ENCODE measurements around the gene TMEM150C.
"Not testable (repeated sequence)": the region's sequence is repeated elsewhere in the genome, so short reads cannot be mapped to it uniquely, and the experiment has no call there.

TMEM150C gene

DNA sequence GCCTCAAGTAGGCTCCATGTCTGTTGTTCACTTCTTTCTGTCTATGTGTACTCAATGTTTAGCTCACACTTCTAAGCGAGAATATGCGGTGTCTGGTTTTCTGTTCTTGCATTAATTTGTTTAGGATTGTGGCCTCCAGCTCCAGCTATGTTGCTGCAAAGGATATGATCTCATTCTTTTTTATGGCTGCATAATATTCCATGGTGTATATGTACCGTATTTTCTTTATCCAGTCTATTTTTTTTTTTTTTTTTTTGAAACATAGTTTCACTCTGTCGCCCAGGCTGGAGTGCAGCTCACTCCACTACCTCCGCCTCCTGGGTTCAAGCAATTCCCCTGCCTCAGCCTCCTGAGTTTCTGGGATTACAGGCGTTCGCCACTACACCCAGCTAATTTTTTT is 5.7 kb upstream of the TMEM150C start:
- DNase-seq = no peak

DNA sequence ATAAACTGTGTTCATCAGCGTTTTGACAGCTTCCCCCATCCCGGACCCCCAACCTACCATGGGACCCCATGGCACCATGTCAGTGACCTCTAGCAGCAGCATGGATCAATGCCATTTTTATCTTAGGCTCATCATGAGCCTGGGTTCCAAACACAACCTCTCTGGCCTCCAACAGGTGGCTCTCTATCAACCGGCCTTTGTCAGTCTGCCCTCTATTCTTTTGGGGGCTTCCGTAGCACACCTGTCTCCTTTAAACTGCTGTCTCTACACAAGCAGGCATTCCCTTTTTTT is 721 bp upstream of the TMEM150C start:
- no peak for DNase-seq

DNA sequence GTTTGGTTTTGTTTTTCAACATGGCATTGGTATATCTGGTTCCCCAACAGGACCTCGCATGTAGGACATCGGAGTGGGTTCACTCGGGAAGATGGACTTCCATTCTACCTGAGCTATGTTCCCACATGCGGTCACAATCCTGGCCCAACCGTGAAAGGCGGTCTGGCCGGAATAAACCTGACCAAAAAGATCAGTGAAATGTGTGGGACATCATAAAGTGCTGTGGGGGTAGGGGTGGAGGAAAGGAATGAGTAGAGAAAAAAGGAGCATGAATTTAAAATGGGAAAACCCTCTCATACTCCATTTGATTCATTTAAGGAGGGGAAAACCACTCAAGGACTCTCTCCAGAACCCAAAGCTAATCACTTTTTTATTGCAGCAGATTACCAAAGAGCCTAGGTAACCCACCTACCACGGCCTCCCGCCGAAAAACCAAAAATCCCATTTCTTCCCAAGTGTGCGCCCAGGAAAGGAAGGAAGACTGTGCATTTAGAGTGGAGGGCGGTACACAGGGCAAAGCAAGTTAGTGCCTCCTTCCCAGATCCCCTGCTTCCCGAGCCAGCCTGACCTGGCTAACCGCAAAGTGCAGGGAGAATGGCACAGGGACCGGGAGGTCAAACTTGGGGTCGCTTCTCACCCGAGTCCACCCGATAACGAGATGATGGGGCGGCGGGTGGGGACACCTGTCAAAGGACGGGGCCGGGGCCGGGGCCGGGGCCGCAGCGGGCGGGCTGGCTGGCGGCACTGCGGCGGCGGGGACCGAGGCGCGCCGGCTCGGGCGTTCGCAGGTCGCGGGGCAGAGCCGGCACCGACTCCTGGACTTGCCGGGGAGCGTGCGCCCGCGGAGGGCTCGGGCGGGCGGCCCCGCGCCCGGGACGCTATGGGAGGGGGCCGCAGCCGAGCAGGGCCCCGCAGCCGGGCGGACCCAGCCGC is 669 bp downstream of the TMEM150C start:
- peak; percentile 15 for DNase-seq

DNA sequence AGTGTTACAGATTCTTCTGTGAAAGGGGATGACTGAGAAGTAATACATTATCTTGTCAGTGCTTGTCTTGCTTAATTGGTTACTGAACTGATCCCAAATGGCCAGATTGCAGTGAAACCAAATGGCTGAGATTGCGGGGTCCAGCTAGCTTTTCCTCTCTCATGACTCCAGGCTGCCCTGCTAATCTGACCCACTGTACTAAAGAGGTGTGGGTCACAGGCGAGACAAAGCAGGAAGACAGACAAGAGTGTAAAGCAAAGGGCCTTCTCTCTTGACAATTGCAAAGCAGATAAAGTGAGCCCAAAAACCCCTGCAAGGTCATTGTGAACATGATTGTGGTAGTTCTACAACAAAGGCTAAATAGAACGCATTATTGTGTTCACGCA is 2.1 kb downstream of the TMEM150C start:
- DNase-seq = no peak

DNA sequence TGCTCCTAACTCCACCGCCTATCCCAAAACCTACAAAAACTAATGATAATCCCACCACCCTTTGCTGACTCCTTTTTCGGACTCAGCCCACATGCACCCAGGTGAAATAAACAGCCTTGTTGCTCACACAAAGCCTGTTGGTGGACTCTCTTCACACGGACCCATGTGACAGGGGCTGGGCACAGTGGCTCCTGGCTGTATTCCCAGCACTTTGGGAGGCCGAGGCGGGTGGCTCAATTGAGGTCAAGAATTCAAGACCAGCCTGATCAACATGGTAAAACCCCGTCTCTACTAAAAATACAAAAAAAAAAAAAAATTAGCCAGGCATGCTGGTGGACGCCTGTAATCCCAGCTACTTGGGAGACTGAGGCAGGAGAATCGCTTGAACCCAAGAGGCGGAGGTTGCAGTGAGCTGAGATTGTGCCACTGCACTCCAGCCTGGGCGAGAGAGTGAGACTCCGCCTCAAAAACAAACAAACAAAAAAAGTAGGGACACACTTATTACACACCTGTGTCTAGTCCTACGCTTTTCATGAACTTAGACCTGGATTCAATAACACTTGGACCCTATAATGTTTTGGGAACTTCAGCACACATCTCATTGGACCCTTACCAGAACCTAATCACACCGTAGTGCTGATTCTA is 2.6 kb downstream of the TMEM150C start:
- not testable (repeated sequence) for DNase-seq

DNA sequence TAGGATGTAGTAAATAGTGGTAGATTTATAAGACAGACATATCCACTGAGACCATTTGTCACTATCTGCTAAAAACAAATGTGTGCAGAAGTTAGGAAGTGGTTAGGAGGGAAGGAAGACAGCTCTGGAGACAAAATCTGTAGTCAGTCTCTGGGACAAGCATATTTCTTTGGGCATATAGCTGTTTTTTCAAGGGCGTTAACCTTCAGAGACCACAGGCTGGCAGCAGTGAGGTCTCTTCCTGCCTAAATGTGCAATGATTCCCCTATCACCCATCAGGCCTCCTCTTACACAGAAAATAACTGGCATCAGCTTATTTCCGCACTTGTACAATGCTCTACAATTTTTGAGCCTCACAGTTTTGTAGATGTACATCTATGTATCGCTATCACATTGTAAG is 6.5 kb downstream of the TMEM150C start:
- no peak for DNase-seq

DNA sequence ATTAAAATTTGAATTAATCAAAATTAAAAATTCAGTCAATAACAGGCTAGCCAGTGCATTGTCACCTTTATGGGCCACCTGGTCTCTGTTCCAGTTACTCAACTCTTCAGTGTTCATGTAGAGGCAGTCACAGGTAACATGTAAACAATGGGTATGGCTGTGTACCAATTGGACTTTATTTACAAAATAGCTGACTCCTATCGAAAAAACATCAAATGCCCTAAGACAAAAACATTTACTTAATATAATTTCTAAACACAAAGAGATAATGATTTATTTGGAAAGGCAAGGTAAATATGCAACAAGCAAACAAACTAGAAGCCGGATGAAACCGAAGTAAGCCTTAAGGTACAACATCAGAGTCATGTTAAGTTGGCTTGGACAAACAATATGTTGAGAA is 8.8 kb downstream of the TMEM150C start:
- no peak for DNase-seq

DNA sequence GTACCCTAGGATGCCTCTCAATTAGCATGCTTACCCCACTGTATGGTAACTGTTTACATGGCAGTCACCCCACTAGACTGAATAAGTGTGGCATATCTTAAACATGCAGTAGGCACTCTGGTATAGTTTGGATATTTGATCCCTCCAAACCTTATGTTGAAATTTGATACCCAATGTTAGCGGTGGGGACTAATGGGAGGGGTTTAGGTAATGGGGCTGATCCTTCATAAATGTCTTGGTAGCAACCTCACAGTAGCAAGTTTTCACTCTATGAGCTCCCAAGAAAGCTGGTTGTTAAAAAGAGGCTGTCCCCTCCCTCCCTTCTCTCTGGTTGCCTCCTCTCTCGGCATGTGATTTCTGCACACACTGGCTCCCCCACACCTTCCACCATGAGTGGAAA is 10.1 kb downstream of the TMEM150C start:
- DNase-seq = no peak

DNA sequence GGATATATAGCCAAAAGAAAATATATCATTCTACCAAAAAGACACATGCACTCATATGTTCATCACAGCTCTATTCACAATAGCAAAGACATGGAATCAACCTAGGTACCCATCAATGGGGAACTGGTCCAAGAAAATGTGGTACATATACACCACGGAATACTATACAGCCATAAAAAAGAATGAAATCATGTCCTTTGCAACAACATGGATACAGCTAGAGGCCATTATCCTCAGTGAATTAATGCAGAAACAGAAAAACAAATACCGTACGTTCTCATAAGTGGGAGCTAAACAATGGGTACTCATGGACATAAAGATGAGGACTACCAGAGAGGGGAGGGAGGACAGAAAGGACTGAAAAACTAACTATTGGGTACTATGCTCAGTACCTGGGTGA is 13.9 kb downstream of the TMEM150C start:
- not testable (repeated sequence) for DNase-seq

DNA sequence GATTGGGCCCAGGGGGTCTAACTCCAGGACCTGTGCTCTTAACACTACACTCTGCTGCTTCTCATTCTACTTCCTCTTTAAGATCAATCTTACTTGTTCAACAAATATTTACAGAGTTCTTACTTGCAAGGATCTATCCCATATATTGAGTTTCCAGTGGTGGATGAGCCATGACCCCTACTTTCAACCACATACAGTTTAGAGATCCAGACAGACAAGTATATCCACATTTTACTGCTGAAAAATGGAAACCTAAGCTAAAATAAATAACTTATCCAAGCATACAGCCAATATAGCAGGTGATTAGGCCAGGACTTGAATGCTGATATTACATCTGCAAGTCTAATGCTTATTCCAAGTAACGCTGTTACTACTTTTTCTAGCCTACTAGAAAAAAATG is 18.7 kb downstream of the TMEM150C start:
- DNase-seq = no peak

DNA sequence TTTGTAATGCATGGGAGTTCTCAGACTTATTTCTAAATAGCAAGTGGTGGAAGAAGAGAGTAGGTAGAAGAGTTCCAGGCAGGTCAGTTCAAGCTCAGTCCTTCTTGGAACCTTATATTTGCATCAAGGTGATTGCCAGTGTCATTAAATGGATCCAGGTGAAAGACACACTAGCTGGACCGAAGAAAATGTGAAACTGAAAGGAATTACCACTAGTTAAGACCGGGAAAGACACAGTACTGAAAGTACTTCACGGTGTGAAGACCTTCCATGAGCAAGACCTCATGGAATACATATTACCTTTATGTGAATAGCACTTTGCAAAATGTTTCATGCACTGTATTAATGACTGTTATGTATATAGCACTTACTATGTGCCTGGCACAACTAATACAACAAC is 19.1 kb downstream of the TMEM150C start:
- DNase-seq = no peak

DNA sequence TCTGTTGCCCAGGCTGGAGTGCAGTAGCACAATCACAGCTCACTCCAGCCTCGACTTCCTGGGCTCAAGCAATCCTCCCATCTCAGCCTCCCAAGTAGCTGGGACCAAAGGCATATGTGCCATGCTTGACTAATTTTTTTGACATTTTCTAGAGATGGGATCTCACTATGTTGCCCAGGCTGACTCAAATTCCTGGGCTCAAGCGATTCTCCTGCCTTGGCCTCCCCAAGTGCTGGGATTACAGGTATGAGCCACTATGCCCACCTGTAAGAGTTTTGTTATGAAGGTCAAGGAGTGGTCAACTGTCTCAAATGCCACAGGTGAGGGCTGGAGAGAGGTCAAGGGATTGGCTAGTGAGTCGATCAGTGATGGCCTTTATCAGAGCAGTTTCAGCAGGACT is 32.5 kb downstream of the TMEM150C start:
- DNase-seq = no peak

DNA sequence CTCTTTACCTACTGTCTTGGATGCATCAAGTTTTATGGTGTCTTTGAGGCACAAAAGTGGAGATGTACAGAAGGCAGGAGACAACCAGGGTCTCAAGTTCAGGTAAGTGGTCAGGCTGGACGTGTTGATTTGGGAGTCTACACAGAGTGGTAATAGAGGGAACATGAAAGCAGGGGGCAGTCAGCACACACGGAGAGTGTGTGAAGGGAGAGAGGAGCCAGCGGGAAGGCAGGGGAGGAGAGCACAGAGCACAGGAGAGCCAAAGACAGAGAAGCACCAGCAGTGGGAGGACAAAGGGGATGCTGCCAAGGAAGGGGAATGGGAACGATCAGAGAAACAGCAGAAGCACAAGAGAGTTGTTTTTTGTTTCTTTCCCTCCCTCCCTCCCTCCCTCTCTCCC is 32.9 kb downstream of the TMEM150C start:
- no peak for DNase-seq

DNA sequence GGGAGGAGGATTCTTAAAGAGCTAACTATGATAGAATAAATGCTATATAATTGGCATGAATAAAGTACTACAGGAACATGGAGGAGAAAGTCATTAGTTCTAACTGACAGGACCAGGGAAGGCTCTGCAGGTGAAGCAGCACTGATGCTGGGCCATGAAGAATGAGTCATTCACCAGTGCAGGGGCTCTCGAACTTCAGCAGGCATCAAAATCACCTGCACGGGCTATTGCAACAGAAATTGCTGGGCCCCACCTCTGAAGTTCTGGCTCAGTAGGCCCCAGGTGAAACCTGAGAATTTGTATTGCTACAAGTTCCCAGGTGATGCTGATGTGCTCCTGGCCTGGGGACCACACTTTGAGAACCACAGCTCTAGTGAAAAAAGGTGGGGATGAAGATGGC is 33.7 kb downstream of the TMEM150C start:
- no peak for DNase-seq

DNA sequence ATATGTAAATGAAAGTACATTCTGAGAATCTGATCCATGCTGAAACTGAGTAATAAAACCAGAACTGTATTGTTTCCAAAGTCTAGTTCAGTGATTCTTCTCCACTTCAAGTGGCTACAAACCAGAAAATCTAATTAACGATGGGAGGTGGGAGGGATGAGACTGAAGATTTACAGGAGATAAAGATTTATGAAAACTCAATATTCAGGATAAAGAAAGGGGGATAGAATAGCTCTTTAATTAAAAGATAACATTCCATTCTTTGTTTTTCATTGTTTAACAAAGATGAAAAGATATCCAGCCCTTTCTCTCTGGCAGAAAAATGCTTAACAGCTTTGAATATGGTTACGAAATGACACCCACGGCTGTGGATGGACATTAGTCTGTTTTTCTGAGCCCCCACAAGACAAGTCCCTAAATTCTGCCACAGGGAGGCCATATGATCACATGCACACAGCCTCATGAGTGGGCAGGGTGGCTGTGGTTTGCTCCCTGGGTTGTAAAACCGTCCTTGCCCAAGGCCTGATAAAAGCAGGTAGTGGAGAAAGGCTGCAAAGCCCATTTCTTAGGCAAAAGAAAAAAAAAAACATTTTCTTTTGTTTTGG is 36.4 kb downstream of the TMEM150C start:
- no peak for DNase-seq

DNA sequence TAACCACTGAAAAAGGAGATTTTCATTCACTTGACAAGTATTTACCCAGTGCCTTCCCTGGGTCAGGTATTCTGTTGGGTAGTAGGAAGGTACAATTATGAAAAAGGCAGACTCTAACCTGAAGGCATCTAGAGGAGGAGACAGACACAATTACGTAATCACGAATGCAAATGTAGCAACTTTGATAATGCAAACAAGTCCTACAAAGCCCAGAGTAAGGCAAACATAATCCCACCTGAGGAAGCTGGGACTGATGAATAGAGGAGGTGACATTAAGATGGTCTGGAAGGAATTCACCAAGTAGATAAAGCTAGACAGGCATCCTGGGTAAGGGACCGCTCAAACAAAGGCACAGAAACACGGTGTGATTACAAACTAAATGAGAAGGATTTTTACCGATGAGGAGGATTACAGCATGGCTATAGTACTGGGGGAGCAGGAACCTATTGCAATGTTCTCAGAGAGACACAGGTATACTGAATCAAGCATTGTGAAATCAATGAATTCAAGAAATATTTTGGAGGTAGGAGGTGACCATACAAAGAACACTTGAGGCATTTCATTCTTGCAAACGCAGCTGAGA is 37.1 kb downstream of the TMEM150C start:
- DNase-seq = no peak

DNA sequence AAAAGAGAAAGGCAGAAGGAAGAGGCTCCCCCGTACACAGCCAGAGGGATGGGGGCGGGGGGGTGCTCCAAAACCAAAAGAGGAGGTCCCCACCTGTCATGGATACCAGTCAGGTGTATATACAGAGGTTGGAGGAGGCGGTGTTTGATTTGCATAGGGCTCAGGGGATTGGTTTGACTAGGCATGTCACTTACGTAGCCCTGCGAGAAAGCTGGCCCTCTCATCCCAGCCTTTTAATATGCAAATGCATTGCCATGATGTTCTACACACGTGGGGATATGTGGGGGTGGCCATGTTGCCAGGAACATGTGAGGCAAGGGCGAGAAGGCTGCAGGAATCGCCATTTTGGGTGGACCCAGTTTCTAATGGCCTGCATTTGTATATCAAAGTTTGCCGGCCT is 38.6 kb downstream of the TMEM150C start:
- no peak for DNase-seq

DNA sequence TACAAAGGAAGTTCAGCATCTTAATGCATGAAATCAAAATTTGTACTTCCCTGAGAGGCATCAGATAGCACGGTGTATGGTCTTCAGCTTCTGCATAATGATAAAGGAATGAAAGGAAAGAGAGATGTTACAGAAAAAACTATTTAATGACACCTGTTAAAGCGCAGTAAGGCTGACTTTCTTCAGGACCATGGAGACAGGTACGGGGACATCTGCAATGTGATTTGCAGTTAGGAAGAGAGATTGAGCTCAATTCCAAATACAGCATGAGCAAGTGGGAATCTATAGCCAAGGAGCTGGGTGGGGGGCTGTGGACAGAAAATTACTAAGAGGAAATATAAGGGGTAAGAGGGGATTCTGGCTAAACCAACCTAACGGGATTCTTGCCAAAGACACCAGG is 39.3 kb downstream of the TMEM150C start:
- DNase-seq = no peak

DNA sequence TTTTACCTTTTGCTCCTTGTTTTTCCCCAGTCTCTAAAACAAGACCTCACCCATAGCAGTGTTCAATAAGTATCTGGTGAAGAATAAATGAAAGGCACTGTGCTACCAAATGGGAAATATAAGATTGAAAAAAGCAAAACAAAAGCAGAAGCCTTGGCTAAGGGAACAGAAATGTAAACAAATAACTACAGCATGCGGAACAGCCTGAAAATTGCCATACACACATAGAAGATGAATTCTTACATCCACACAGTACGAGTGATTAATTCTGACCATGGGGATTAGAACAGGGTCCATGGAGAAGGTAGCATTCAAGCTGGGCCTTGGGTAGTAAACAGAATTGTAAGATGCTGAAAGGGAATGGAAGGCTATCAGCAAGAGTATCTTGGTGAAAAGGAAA is 40.5 kb downstream of the TMEM150C start:
- DNase-seq = no peak

DNA sequence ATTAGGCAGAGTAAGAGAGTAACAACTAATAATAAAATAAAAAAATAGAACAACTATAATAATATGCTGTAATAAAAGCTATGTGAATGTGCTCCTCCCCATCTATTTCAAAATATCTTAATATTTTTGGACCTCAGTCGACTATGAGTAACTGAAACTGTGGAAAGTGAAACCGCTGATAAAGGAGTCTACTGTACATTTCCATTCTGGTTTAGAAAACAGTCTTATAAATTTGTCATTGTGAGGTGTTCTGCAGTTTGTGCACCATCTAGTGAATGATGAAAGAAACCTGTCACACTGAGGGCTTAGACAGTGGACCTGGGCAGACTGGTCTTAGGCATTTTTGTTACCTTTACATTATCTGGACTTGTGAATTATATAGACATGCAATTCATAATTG is 42.0 kb downstream of the TMEM150C start:
- no peak for DNase-seq

DNA sequence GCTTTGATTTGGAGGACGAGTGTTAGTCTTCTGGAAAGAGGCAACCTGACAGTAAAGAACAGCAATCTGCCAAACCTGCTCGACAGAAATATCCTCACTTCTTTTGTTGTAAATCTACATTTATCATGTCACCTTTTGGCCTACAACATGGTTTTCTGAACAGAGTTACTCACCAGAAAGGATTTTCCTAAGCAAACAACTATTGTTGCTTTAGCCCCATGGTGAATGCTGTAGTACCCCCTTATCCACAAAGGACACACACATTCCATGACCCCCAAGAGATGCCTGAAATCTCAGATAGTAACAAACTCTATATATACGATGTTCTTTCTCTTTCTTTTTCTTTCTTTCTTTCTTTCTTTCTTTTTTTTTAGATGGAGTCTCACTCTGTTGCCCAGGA is 42.7 kb downstream of the TMEM150C start:
- DNase-seq = no peak

DNA sequence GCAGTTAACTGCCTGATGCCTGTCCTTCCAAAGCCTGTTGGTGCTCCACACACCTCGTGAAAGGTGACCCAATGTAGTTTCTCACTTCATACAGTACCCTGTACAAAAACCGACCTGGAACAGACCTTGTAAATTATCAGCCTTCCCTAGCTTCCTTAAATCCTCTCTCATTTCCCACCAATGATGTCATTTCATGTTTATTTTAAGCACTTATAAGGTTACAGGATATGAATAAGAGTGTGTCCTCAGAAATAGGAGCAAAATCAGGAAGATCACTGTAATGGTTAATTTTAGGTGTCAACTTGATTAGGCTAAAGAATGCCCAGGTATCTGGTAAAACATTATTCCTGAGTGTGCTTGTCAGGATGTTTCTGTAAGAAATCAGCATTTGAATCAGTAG is 44.7 kb downstream of the TMEM150C start:
- no peak for DNase-seq

DNA sequence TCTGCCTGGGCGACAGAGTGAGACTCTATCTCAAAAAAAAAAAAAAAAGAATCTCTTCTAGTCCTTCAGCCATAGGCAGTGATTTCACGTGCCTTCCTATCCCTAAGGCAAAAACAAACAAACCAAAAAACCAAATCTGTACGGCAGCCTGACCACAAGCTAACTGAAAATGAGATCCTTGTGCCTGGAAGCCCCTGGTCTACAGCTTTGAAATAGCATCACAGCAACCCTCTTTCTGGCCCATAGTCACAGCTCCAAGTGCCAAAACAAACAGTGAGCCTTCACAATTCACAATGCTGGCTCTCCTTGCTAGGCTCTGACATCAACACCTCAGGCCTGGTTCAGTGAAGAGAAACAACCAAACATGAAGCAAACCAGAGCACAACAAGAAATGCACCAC is 46.1 kb downstream of the TMEM150C start:
- no peak for DNase-seq

DNA sequence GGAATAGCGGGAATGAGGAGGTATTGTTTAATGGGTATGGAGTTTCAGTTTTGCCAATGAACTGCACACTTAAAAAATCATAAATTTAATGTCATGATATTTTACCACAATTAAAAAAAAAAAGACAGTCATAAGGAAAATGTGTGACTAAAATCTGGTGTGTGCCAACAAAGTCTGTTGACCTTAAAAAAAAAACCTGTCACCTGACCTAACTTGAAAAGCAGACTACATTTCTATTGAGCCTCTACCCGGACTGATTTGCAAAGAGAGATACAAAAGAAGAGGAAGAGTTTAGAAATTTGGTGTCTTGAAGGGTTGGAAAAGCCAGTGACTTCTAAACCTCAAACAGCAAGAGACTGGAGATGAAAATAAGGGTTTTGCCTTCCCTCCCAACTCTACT is 48.4 kb downstream of the TMEM150C start:
- no peak for DNase-seq

Data from NCI-H1105 treated with DMSO at 0.1 percent for 48 hours (cell line).